SK-N-SH (cell line): ENCODE results near the gene NHERF2. TPM values are rescaled to one million over a fixed set of nuclear protein-coding genes. Genes with fewer than 3 reads are reported as not detected.

Experiments used
- CTCF ChIA-PET: fragments of 300-600, 350-600 bp; formaldehyde crosslinking; extraction: SDS; loops from one replicate; lab custom pipeline; 2021; lab: Yijun Ruan, JAX
- POLR2A ChIA-PET: fragments of 350-600 bp; sonication (Branson Sonifier 250); formaldehyde crosslinking; extraction: SDS; loops from one replicate; lab custom pipeline; 2020; ENCODE audit warnings: antibody characterized with exemption, inconsistent platforms; lab: Yijun Ruan, JAX
- DNase-seq: peaks from one replicate; pipeline ENCODE4 v3.0.0; 2012
- H2AFZ ChIP-seq: fragments of 200-600 bp; sonication (generic); 2 replicates; pipeline ENCODE4 v1.8.1; 2016; ENCODE audit warnings: antibody characterized with exemption, mild to moderate bottlenecking, low read depth
- H3F3A ChIP-seq: fragments of 200-600 bp; sonication (generic); replicated peaks from 2 replicates; pipeline ENCODE3; 2016; ENCODE audit warnings: antibody characterized with exemption, mild to moderate bottlenecking; ENCODE audit not compliant: insufficient read depth
- H3K27ac ChIP-seq, 2 experiments: fragments of 200-500 bp in 1 of 2; fragments of 200-600 bp in 1 of 2; sonication (Bioruptor generic) in 1 of 2; sonication (generic), shearing (Covaris generic) in 1 of 2; 2 replicates each; pipeline versions ENCODE4 v1.5.1 to v1.6.1; 2014 to 2016; ENCODE audit warnings: low read depth in 2 of 2, inconsistent platforms in 1 of 2, low read length in 1 of 2, mild to moderate bottlenecking in 1 of 2, mixed read lengths in 1 of 2
- H3K27me3 ChIP-seq: fragments of 200-600 bp; sonication (generic), shearing (Covaris generic); 2 replicates; pipeline ENCODE4 v1.6.1; 2016; ENCODE audit warnings: mixed run types; ENCODE audit not compliant: insufficient read depth
- H3K36me3 ChIP-seq, 2 experiments: fragments of 200-500 bp in 1 of 2; fragments of 200-600 bp in 1 of 2; sonication (Bioruptor generic) in 1 of 2; sonication (generic) in 1 of 2; replicated peaks in 1 of 2; 2 replicates each; pipeline versions ENCODE3 to v1.5.1; 2014 to 2016; ENCODE audit warnings: low read length in 1 of 2, mild to moderate bottlenecking in 1 of 2; ENCODE audit not compliant: insufficient read depth in 2 of 2, control insufficient read depth in 1 of 2
- H3K4me1 ChIP-seq, 2 experiments: fragments of 200-500 bp in 1 of 2; fragments of 200-600 bp in 1 of 2; sonication (Bioruptor generic) in 1 of 2; sonication (generic), shearing (Covaris generic) in 1 of 2; 2 replicates each; pipeline versions ENCODE4 v1.5.1 to v1.6.1; 2014 to 2016; ENCODE audit warnings: low read depth in 1 of 2, low read length in 1 of 2, mixed run types in 1 of 2; ENCODE audit not compliant: insufficient read depth in 2 of 2, control insufficient read depth in 1 of 2
- H3K4me2 ChIP-seq: fragments of 200-600 bp; sonication (generic), shearing (Covaris generic); 2 replicates; pipeline ENCODE4 v1.6.1; 2017; ENCODE audit warnings: mixed run types
- H3K4me3 ChIP-seq, 2 experiments: fragments of 200-500 bp in 1 of 2; fragments of 200-600 bp in 1 of 2; sonication (Bioruptor generic) in 1 of 2; sonication (generic), shearing (Covaris generic) in 1 of 2; 2 replicates each; pipeline versions ENCODE4 v1.5.1 to v1.8.1; 2014 to 2016; ENCODE audit warnings: low read depth in 2 of 2, inconsistent platforms in 1 of 2, low read length in 1 of 2, mild to moderate bottlenecking in 1 of 2, mixed read lengths in 1 of 2, moderate library complexity in 1 of 2
- H3K79me2 ChIP-seq: fragments of 200-600 bp; sonication (generic); 2 replicates; pipeline ENCODE4 v1.8.1; 2017; ENCODE audit warnings: mild to moderate bottlenecking; ENCODE audit not compliant: insufficient read depth
- H3K9ac ChIP-seq: fragments of 200-600 bp; sonication (generic); 2 replicates; pipeline ENCODE4 v1.6.1; 2017; ENCODE audit warnings: mixed run types
- H3K9me2 ChIP-seq: fragments of 200-600 bp; sonication (generic); 2 replicates; pipeline ENCODE4 v1.6.1; 2017; ENCODE audit warnings: mixed run types
- H3K9me3 ChIP-seq: fragments of 200-600 bp; sonication (generic); 2 replicates; pipeline ENCODE4 v1.6.1; 2017; ENCODE audit warnings: mixed run types, mild to moderate bottlenecking, moderate library complexity
- H4K20me1 ChIP-seq: fragments of 200-600 bp; sonication (generic); 2 replicates; pipeline ENCODE4 v1.6.1; 2017; ENCODE audit warnings: mild to moderate bottlenecking, mixed run types; ENCODE audit not compliant: insufficient read depth
- CHD2 ChIP-seq: fragments of 150-350 bp; IDR thresholded peaks from 2 replicates; pipeline ENCODE4 v1.6.1; 2018; ENCODE audit warnings: low read length; ENCODE audit not compliant: partially characterized antibody
- EZH2phosphoT487 ChIP-seq: fragments of 200-600 bp; sonication (generic); IDR thresholded peaks from 2 replicates; pipeline ENCODE4 v1.6.1; 2017; ENCODE audit warnings: low read depth, mixed run types, mild to moderate bottlenecking, antibody characterized with exemption, moderate library complexity, borderline replicate concordance
- FOXJ3 ChIP-seq: sonication (generic); formaldehyde crosslinking; IDR thresholded peaks from 2 replicates; pipeline ENCODE4 v1.5.1; 2020; ENCODE audit warnings: mild to moderate bottlenecking, missing genetic modification reagents
- GABPA ChIP-seq: IDR thresholded peaks from 2 replicates; pipeline ENCODE4 v1.4.0; 2012; ENCODE audit warnings: low read depth, mild to moderate bottlenecking
- GATA2 ChIP-seq: sonication (generic); formaldehyde crosslinking; IDR thresholded peaks from 2 replicates; pipeline ENCODE4 v1.5.0; 2020; ENCODE audit warnings: mild to moderate bottlenecking, missing genetic modification reagents
- JUND ChIP-seq: IDR thresholded peaks from 2 replicates; pipeline ENCODE4 v1.4.0; 2012
- MEF2A ChIP-seq: IDR thresholded peaks from 2 replicates; pipeline ENCODE4 v1.4.0; 2012; ENCODE audit warnings: low read depth, borderline replicate concordance
- MXI1 ChIP-seq: IDR thresholded peaks from 2 replicates; pipeline ENCODE4 v1.6.1; 2012; ENCODE audit warnings: mild to moderate bottlenecking, low read depth, low read length, improper control_type of control experiment
- NFIC ChIP-seq: IDR thresholded peaks from 2 replicates; pipeline ENCODE4 v1.4.0; 2012; ENCODE audit warnings: borderline replicate concordance
- NRF1 ChIP-seq: IDR thresholded peaks from 2 replicates; pipeline ENCODE4 v1.6.1; 2012; ENCODE audit warnings: low read depth, mild to moderate bottlenecking, low read length
- RAD21 ChIP-seq: IDR thresholded peaks from 2 replicates; pipeline ENCODE4 v1.6.1; 2012; ENCODE audit warnings: mild to moderate bottlenecking, low read length
- REST ChIP-seq: IDR thresholded peaks from 2 replicates; pipeline ENCODE4 v1.6.1; 2012; ENCODE audit warnings: mild to moderate bottlenecking, low read depth, low read length, moderate library complexity
- RXRA ChIP-seq: IDR thresholded peaks from 2 replicates; pipeline ENCODE4 v1.4.0; 2012; ENCODE audit warnings: low read depth, mild to moderate bottlenecking, borderline replicate concordance
- SIN3A ChIP-seq: IDR thresholded peaks from 2 replicates; pipeline ENCODE4 v1.6.1; 2012; ENCODE audit warnings: low read depth, mild to moderate bottlenecking, low read length, moderate library complexity, borderline replicate concordance
- SMC3 ChIP-seq: IDR thresholded peaks from 2 replicates; pipeline ENCODE4 v1.6.1; 2012; ENCODE audit warnings: low read depth, low read length, improper control_type of control experiment
- TAF1 ChIP-seq: IDR thresholded peaks from 2 replicates; pipeline ENCODE4 v1.6.1; 2012; ENCODE audit warnings: low read depth, mild to moderate bottlenecking, low read length, moderate library complexity, borderline replicate concordance
- TCF12 ChIP-seq: IDR thresholded peaks from 2 replicates; pipeline ENCODE4 v1.4.0; 2012
- WGBS: methylation state at CpG from one replicate; pipeline ENCODE4 v1.1.6; 2017; ENCODE audit warnings: low lambda C conversion rate; 5-methylcytosine and 5-hydroxymethylcytosine counted together
- polyA plus RNA-seq, 3 experiments: library from polyadenylated mRNA; depleted of rRNA; stranded (reverse); fragments of >200 nt; gene quantifications; 2 replicates each; pipeline ENCODE4 v1.2.3, GENCODE V29; 2012
- TF ChIP-seq, protein P1 (sequence below): fragments of 150-350 bp; IDR thresholded peaks from 2 replicates; pipeline ENCODE4 v1.6.1; 2016; ENCODE audit warnings: mild to moderate bottlenecking, low read depth, low read length
- TF ChIP-seq, protein P2 (sequence below): IDR thresholded peaks from 2 replicates; pipeline ENCODE4 v1.4.0; 2012; ENCODE audit warnings: low read depth, borderline replicate concordance

NHERF2 gene
- polyA plus RNA-seq, 1 of the 3 experiments (the other 2 are of a cell fraction), result 53.8 TPM

DNA sequence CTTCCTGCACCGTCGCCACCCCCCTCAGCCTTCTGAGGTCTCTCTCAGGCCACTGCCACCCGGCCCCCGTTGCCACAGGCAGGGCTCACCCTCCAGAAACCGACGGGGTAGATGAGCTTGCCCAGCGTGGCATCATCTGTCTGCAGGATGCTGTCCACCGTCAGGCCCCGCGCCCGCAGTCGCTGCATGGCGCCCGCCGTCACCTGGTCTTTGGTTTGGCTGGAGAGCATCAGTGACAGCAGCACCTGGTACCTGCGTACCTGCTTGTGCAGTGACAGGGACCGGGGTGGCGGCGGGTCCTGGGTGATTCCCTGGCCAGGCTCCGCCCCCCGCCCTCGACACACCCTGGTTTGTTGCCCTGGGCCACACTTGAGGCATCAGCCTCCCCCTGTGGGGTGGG is 17.8 kb downstream of the NHERF2 start:
- H3K4me1 ChIP-seq, result peaks cover 4 to 44% of the 10 kb centered on the region in 2 experiments; a peak in 3 of 4 replicates
- H4K20me1 ChIP-seq, result no peaks in the 10 kb centered on the region
- ChIA-PET POLR2A (no interaction called here), CTCF (interaction anchor here (1.1 to 5.8 kb wide), 4 partner anchors 9 to 96 kb away, joined by 3 to 43 read pairs (median 5); partner anchors contain the start of gene NHERF2)
- no peak overlapping the region for H3K9ac ChIP-seq
- 95% methylated on average over 19 of the region's 22 CpGs for WGBS
- peaks cover 3% of the 10 kb centered on the region for H3F3A ChIP-seq
- DNase-seq, result no peak
- no peak overlapping the region for H3K4me2 ChIP-seq
- peaks cover 30% of the 10 kb centered on the region for H3K79me2 ChIP-seq
- H3K27ac ChIP-seq, result no peak overlapping the region
- no peaks in the 10 kb centered on the region for H3K9me2 ChIP-seq
- no peak overlapping the region for H3K4me3 ChIP-seq
- H3K9me3 ChIP-seq, result no peaks in the 10 kb centered on the region
- H3K27me3 ChIP-seq, result no peaks in the 10 kb centered on the region
- peaks cover 0 to 9% of the 10 kb centered on the region in 2 experiments for H3K36me3 ChIP-seq
- TF ChIP-seq GABPA (no peak), RXRA (no peak), SIN3A (no peak), TAF1 (no peak), SMC3 (no peak), TCF12 (no peak), EZH2phosphoT487 (no peak), NRF1 (no peak), JUND (no peak), GATA2 (CRISPR knock-in tag) (no peak), NFIC (no peak)
- no peak overlapping the region for H2AFZ ChIP-seq

GRCh38 chr16:2045965-2046892 is 19.5 kb downstream of the NHERF2 start:
- Histone ChIP-seq H4K20me1 (no peaks in the 10 kb centered on the region), H2AFZ (no peak overlapping the region), H3K4me2 (peak overlapping the region; percentile 98), H3K27me3 (no peaks in the 10 kb centered on the region), H3K27ac (no peak overlapping the region; a peak in 1 of 4 replicates), H3K9me3 (no peaks in the 10 kb centered on the region), H3K9me2 (no peaks in the 10 kb centered on the region), H3K9ac (no peak overlapping the region; the same call in 1 of the 2 replicates), H3K4me1 (peaks cover 4 to 27% of the 10 kb centered on the region in 2 experiments; a peak in 3 of 4 replicates), H3K79me2 (peaks cover 47% of the 10 kb centered on the region), H3K36me3 (peaks cover 10 to 13% of the 10 kb centered on the region in 2 experiments), H3F3A (no peaks in the 10 kb centered on the region), H3K4me3 (peak overlapping the region in 1 of 2 experiments; percentile 71; a peak in 3 of 4 replicates)
- WGBS, result 95% methylated on average over 19 of the region's 21 CpGs
- POLR2A ChIA-PET, result interaction anchor here (0.6 to 2.1 kb wide), 5 partner anchors 9 to 105 kb away, joined by 3 to 9 read pairs (median 5); no protein-coding TSS in a partner anchor
- DNase-seq, result no peak
- CTCF ChIA-PET, result interaction anchor here (1.2 to 5.8 kb wide), 6 partner anchors 9 to 107 kb away, joined by 3 to 43 read pairs (median 18); no protein-coding TSS in a partner anchor
- TF ChIP-seq GATA2 (CRISPR knock-in tag) (no peak), FOXJ3 (CRISPR knock-in tag) (no peak), RXRA (no peak), JUND (no peak), RAD21 (no peak), CHD2 (no peak), TAF1 (no peak), MEF2A (no peak), MXI1 (no peak), REST (no peak), TCF12 (no peak)
- TF ChIP-seq, protein P1, sequence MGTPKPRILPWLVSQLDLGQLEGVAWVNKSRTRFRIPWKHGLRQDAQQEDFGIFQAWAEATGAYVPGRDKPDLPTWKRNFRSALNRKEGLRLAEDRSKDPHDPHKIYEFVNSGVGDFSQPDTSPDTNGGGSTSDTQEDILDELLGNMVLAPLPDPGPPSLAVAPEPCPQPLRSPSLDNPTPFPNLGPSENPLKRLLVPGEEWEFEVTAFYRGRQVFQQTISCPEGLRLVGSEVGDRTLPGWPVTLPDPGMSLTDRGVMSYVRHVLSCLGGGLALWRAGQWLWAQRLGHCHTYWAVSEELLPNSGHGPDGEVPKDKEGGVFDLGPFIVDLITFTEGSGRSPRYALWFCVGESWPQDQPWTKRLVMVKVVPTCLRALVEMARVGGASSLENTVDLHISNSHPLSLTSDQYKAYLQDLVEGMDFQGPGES, result no peak
- TF ChIP-seq, protein P2, sequence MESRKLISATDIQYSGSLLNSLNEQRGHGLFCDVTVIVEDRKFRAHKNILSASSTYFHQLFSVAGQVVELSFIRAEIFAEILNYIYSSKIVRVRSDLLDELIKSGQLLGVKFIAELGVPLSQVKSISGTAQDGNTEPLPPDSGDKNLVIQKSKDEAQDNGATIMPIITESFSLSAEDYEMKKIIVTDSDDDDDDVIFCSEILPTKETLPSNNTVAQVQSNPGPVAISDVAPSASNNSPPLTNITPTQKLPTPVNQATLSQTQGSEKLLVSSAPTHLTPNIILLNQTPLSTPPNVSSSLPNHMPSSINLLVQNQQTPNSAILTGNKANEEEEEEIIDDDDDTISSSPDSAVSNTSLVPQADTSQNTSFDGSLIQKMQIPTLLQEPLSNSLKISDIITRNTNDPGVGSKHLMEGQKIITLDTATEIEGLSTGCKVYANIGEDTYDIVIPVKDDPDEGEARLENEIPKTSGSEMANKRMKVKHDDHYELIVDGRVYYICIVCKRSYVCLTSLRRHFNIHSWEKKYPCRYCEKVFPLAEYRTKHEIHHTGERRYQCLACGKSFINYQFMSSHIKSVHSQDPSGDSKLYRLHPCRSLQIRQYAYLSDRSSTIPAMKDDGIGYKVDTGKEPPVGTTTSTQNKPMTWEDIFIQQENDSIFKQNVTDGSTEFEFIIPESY, result no peak
